Germinal center (tissue), 1 donor: ENCODE data around the gene MSH5.
"Not testable (repeated sequence)": the region's sequence is repeated elsewhere in the genome, so short reads cannot be mapped to it uniquely, and the experiment has no call there.

ENCODE experiments used
- DNase-seq: peaks from one replicate; pipeline ENCODE4 v3.0.0; 2012; ENCODE audit warnings: mixed read lengths, low spot score

MSH5 gene

GRCh38 chr6:31801031-31801927 is 61.5 kb downstream of the MSH5 start:
- not testable (repeated sequence) for DNase-seq

GRCh38 chr6:31805939-31806469 is 66.2 kb downstream of the MSH5 start:
- DNase-seq: peak; percentile 30

- DNase-seq: peak; percentile 99
These were observed 66.9 kb downstream of the MSH5 start, which contains the start of gene LSM2 for GRCh38 chr6:31806470-31807272. TSS of gene LSM2 (minus strand) at chr6:31806966. CDS start at chr6:31806757, 209 bp downstream.

- not testable (repeated sequence) for DNase-seq
These were observed 68.8 kb downstream of the MSH5 start for GRCh38 chr6:31808599-31808998.

GRCh38 chr6:31811645-31812044 is 71.8 kb downstream of the MSH5 start:
- no peak for DNase-seq
